K562 (cell line): ENCODE results near the gene TCP11. TPM values are rescaled to one million over a fixed set of nuclear protein-coding genes. Genes with fewer than 3 reads are reported as not detected.

Experiments
- ATAC-seq: fragments of 200-7000 bp; cut with Tn5 transposase; 3 replicates; pipeline ENCODE4 v1.9.1; 2020; ENCODE audit warnings: moderate library complexity
- BruUV-seq: library from RNA; stranded (reverse); fragments of 400-500 nt; replicated peaks from 2 replicates; lab custom pipeline; 2021; lab: Mats Ljungman, UMichigan
- CTCF ChIA-PET: fragments of 300-600 bp; formaldehyde crosslinking; extraction: SDS; loops from one replicate; lab custom pipeline; 2021; ENCODE audit warnings: low intra/inter-chr PET ratio; lab: Yijun Ruan, JAX
- POLR2A ChIA-PET: fragments of 300-600, 350-650 bp; sonication (Branson Sonifier 250); formaldehyde crosslinking; extraction: SDS; loops from one replicate; lab custom pipeline; 2021; ENCODE audit warnings: antibody characterized with exemption, inconsistent platforms; lab: Yijun Ruan, JAX
- DNase-seq, 4 experiments: peaks; one replicate each; pipeline versions ENCODE4 v3.0.0 to v3.0.0-alpha.2; 2011 to 2018; ENCODE audit warnings: low spot score in 3 of 4, mixed read lengths in 3 of 4; ENCODE audit errors: extremely low read depth in 1 of 4
- FAIRE-seq: peaks from 2 replicates; lab custom pipeline; 2011; peaks lifted over from hg19 to GRCh38; lab: Jason Lieb, UNC
- H2AFZ ChIP-seq: 2 replicates; pipeline ENCODE4 v1.6.0; 2011; ENCODE audit warnings: low read depth, low read length, control low read depth, inconsistent platforms
- H3K27ac ChIP-seq: fragments of 200-600 bp; 3 replicates; pipeline ENCODE4 v1.8.0; 2011; ENCODE audit warnings: low read depth, mild to moderate bottlenecking, control low read depth, inconsistent platforms, low read length, moderate library complexity, mixed read lengths; ENCODE audit errors: extremely low read depth
- H3K27me3 ChIP-seq, 2 experiments: fragments of 300-600 bp in 1 of 2; 2 replicates in 1 of 2; 3 replicates in 1 of 2; pipeline versions ENCODE4 v1.6.0 to v1.8.0; 2011; ENCODE audit warnings: inconsistent platforms in 2 of 2, low read length in 2 of 2, mild to moderate bottlenecking in 1 of 2, mixed read lengths in 1 of 2, moderate library complexity in 1 of 2; ENCODE audit not compliant: control insufficient read depth in 2 of 2, insufficient read depth in 2 of 2
- H3K36me3 ChIP-seq: fragments of 300-600 bp; 3 replicates; pipeline ENCODE4 v1.8.0; 2011; ENCODE audit warnings: mild to moderate bottlenecking, low read length, inconsistent platforms; ENCODE audit not compliant: control insufficient read depth, insufficient read depth
- H3K4me1 ChIP-seq, 2 experiments: fragments of 200-600 bp in 1 of 2; replicated peaks in 1 of 2; 2 replicates in 1 of 2; 3 replicates in 1 of 2; pipeline versions ENCODE4 v1.5.1 to v1.8.0; 2011; ENCODE audit warnings: inconsistent platforms in 2 of 2, low read length in 2 of 2, mild to moderate bottlenecking in 1 of 2, mixed read lengths in 1 of 2, moderate library complexity in 1 of 2; ENCODE audit not compliant: control insufficient read depth in 2 of 2, insufficient read depth in 2 of 2
- H3K4me2 ChIP-seq: 2 replicates; pipeline ENCODE4 v1.6.1; 2011; ENCODE audit warnings: low read length, control low read depth, inconsistent platforms, mixed read lengths; ENCODE audit not compliant: insufficient read depth
- H3K4me3 ChIP-seq: fragments of 200-600 bp; sonication (generic), shearing (Covaris generic); 2 replicates; pipeline ENCODE4 v1.5.1; 2016; ENCODE audit warnings: control low read depth, inconsistent platforms
- H3K79me2 ChIP-seq: fragments of 200-600 bp; 3 replicates; pipeline ENCODE4 v1.8.0; 2011; ENCODE audit warnings: low read length, inconsistent platforms; ENCODE audit not compliant: control insufficient read depth, insufficient read depth
- H3K9ac ChIP-seq, 2 experiments: 2 replicates each; pipeline versions ENCODE4 v1.6.0 to v1.6.1; 2011; ENCODE audit warnings: low read depth in 2 of 2, low read length in 2 of 2, control low read depth in 1 of 2, inconsistent platforms in 1 of 2, mild to moderate bottlenecking in 1 of 2, mixed read lengths in 1 of 2; ENCODE audit not compliant: insufficient read depth in 1 of 2
- H3K9me1 ChIP-seq: one replicate; pipeline ENCODE4 v1.6.0; 2011; ENCODE audit warnings: inconsistent platforms, mild to moderate bottlenecking, low read length, moderate library complexity; ENCODE audit not compliant: control insufficient read depth, insufficient read depth
- H3K9me3 ChIP-seq: replicated peaks from 2 replicates; pipeline ENCODE4 v1.5.1; 2011; ENCODE audit warnings: low read depth, low read length, inconsistent platforms; ENCODE audit not compliant: control insufficient read depth, insufficient read depth
- H4K20me1 ChIP-seq: replicated peaks from 2 replicates; pipeline ENCODE4 v1.6.1; 2011; ENCODE audit warnings: low read length, inconsistent platforms, mixed read lengths; ENCODE audit not compliant: control insufficient read depth, insufficient read depth
- CSDE1 ChIP-seq, 2 experiments: fragments of 450-650 bp; IDR thresholded peaks; 2 replicates each; pipeline ENCODE4 v1.6.1; 2016; ENCODE audit warnings: mild to moderate bottlenecking in 1 of 2
- JUNB ChIP-seq: fragments of 450-650 bp; formaldehyde crosslinking; conservative IDR thresholded peaks from 2 replicates; pipeline ENCODE4 v1.4.0; 2020; ENCODE audit warnings: mild to moderate bottlenecking
- STAT6 ChIP-seq: sonication (generic); formaldehyde crosslinking; IDR thresholded peaks from 2 replicates; pipeline ENCODE4 v1.8.1; 2023; ENCODE audit warnings: mild to moderate bottlenecking, missing genetic modification reagents
- whole genome bisulfite sequencing: fragments of 100-300 bp; shearing (Covaris generic); methylation state at CpG from one replicate; pipeline ENCODE4 v1.1.6; 2016; ENCODE audit warnings: low coverage, mixed read lengths; ENCODE audit not compliant: insufficient coverage; ENCODE audit errors: missing lambda C conversion rate; 5-methylcytosine and 5-hydroxymethylcytosine counted together
- in situ Hi-C: fragments of 300-500 bp; cut with MboI; formaldehyde crosslinking; loops from 4 replicates; pipeline ENCODE4 v1.15.0; 2018; ENCODE audit warnings: inconsistent platforms, mixed read lengths
- intact Hi-C: fragments of 100-400 bp; cut with micrococcal nuclease; formaldehyde crosslinking; loops from 2 replicates; pipeline ENCODE4 v1.14.2; 2022
- polyA plus RNA-seq, 8 experiments: library from polyadenylated mRNA; depleted of rRNA in 4 of 8; stranded (reverse) in 5 of 8; unstranded in 3 of 8; fragments of >200 nt; fragmentation: Nextera tagmentation in 2 of 8; fragmentation: Illumina TruSeq in 1 of 8; extraction: Ambion mirVana in 2 of 8; extraction: Trizol in 1 of 8; gene quantifications; 2 replicates each; pipeline versions ENCODE4 v1.2.1 to v1.2.3, GENCODE V29; 2011 to 2014; ENCODE audit warnings: inconsistent platforms in 1 of 8, missing spikeins in 1 of 8
- total RNA-seq, 7 experiments: library from RNA; depleted of rRNA in 6 of 7; stranded (reverse); fragments of >200 nt in 6 of 7; fragmentation: Illumina TruSeq in 2 of 7; extraction: Trizol in 2 of 7; gene quantifications; 2 replicates each; pipeline versions ENCODE4 v1.2.1 to v1.2.3, GENCODE V29; 2011 to 2021; ENCODE audit warnings: low replicate concordance in 1 of 7

Gene TCP11
- total and polyA plus RNA-seq, 9 of the 15 experiments (the other 6 are each of a cell fraction or from before 2014, with no cell fraction given) = not detected

- no peak overlapping the region for H3K9ac ChIP-seq
- no peaks in the 10 kb centered on the region for H4K20me1 ChIP-seq
- no peak for DNase-seq
- H3K9me3 ChIP-seq = no peaks in the 10 kb centered on the region
- no peak for TF ChIP-seq STAT6 (CRISPR knock-in tag)
- no peak for TF ChIP-seq CSDE1 (IDR thresholded peaks at IDR 0.05)
- no peak for TF ChIP-seq JUNB (CRISPR knock-in tag)
- ChIA-PET CTCF (no interaction called here), POLR2A (interaction anchor here (0.5 to 1.8 kb wide), 3 partner anchors 10 to 30 kb away, joined by 3 to 4 read pairs (median 4); no protein-coding TSS in a partner anchor)
- H3K4me2 ChIP-seq = no peak overlapping the region
- H3K27me3 ChIP-seq = peaks cover 9 to 20% of the 10 kb centered on the region in 2 experiments; a peak in 3 of 5 replicates
- FAIRE-seq = no peak
- H3K27ac ChIP-seq = no peak overlapping the region
- H3K4me1 ChIP-seq = peaks cover 9 to 30% of the 10 kb centered on the region in 2 experiments; a peak in 4 of 5 replicates
- H2AFZ ChIP-seq = no peak overlapping the region
- in situ Hi-C loops (no loop called here), intact Hi-C loops (no loop called here)
- no peaks in the 10 kb centered on the region for H3K36me3 ChIP-seq
- H3K4me3 ChIP-seq = no peak overlapping the region
- no TSS peak for BruUV-seq
- H3K9me1 ChIP-seq = no peaks in the 10 kb centered on the region
- WGBS = 7% methylated on average over 2 of the region's 2 CpGs
- no peak for ATAC-seq
- H3K79me2 ChIP-seq = no peaks in the 10 kb centered on the region
These were observed 45.4 kb upstream of the TCP11 start for GRCh38 chr6:35186571-35186970.
